Chondrocyte (in vitro differentiated cells): ENCODE data around the gene MYL4. TPM values are rescaled to one million over a fixed set of nuclear protein-coding genes. Genes with fewer than 3 reads are reported as not detected.

Experiments used
- DNase-seq: peaks from one replicate; pipeline ENCODE4 v3.0.0; 2021; ENCODE audit warnings: mixed read lengths, low spot score
- H3K27ac Mint-ChIP-seq: one replicate; pipeline ENCODE4 v1.8.0; 2021; ENCODE audit warnings: mild to moderate bottlenecking, moderate library complexity, mixed read lengths; ENCODE audit not compliant: unreplicated experiment
- H3K27me3 Mint-ChIP-seq: 2 replicates; pipeline ENCODE4 v1.8.0; 2021; ENCODE audit warnings: low read depth, mixed read lengths
- H3K36me3 Mint-ChIP-seq: 2 replicates; pipeline ENCODE4 v1.8.0; 2021; ENCODE audit warnings: low read depth, mixed read lengths
- H3K4me1 Mint-ChIP-seq: 2 replicates; pipeline ENCODE4 v1.8.0; 2021; ENCODE audit warnings: low read depth, mild to moderate bottlenecking, mixed read lengths
- H3K4me3 Mint-ChIP-seq: one replicate; pipeline ENCODE4 v1.8.0; 2021; ENCODE audit warnings: mild to moderate bottlenecking, moderate library complexity, mixed read lengths; ENCODE audit not compliant: unreplicated experiment
- H3K9me3 Mint-ChIP-seq: 2 replicates; pipeline ENCODE4 v1.8.0; 2021; ENCODE audit warnings: low read depth, mixed read lengths
- CTCF ChIP-seq: fragments of 200-600 bp; sonication (generic); IDR thresholded peaks from 2 replicates; pipeline ENCODE4 v1.5.0; 2021; ENCODE audit warnings: antibody characterized with exemption, mild to moderate bottlenecking, moderate library complexity
- total RNA-seq: library from RNA; stranded (reverse); gene quantifications from 3 replicates; pipeline ENCODE4 v1.2.1, GENCODE V29; 2021

MYL4 gene
- total RNA-seq, 1 donor from 2014 or later: 1.9 TPM

DNA sequence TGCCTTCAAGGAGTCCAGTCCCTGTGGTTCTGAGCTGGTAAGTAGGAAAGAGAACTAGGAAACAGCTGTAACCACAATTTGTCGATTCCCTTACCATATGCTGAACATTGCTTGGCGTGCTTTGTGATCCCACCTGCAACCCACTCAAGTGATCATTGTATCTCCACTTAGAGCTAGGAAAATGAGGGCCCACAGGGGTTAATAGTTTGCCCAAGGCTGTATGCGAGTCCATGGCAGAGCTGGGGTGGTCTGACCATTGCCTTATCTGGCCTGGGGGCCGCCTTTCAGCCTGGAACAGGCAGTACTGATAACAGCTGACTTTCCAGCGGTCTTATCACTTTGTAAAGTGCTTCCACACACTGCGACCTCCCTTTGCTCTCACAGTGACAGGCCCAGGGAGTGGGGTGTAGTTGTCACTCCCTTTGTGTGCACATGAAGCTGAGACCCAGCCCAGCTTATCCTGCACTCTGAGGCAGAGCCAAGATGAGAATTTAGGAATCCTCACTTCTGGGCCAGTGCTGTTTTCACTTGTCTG lies 9.8 kb downstream of the MYL4 start:
- no peak for DNase-seq
- peaks cover 2% of the 10 kb centered on the region for H3K9me3 Mint-ChIP-seq
- H3K27ac Mint-ChIP-seq: no peak overlapping the region
- peaks cover 7% of the 10 kb centered on the region for H3K4me1 Mint-ChIP-seq
- H3K4me3 Mint-ChIP-seq: no peak overlapping the region
- no peaks in the 10 kb centered on the region for H3K27me3 Mint-ChIP-seq
- no peak for TF ChIP-seq CTCF
- no peaks in the 10 kb centered on the region for H3K36me3 Mint-ChIP-seq

DNA sequence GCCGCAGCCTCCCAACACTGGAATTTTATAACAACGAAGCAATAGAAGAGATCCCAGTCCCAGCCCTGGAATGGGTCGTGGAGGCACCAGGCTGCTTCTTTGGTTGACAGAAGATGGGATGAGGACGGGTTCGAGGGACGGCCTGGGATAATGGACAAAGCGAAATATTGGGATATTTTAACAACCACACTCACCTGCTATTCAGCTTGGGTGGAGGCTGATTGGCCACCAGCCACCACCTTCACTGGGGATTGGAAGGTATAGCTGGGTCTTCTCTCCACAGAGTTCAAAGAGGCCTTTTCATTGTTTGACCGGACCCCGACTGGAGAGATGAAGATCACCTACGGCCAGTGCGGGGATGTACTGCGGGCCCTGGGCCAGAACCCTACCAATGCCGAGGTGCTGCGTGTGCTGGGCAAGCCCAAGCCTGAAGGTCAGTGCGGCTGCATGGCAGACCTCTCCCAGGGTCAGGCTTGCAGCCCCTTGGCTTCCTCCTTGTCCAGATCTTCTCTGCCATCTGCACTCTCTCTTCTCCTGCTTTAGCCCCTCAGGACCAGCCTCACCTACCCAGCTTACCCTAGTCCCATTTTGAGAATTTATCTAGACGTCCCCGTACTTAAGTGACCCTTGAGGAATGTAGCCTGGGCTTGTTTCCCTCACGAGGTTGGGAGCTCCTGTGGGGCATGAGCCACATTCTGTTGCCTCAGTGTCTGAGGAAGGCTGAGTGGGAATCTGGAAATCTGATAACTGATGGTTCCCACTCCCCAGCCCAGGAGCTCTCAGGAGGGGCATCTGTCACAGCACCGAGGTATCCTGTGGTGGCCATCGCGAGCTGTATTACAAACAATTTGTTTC lies 10.7 kb downstream of the MYL4 start:
- TF ChIP-seq CTCF: no peak
- no peak for DNase-seq
- H3K27ac Mint-ChIP-seq: no peak overlapping the region
- H3K4me1 Mint-ChIP-seq: peaks cover 15% of the 10 kb centered on the region
- no peaks in the 10 kb centered on the region for H3K36me3 Mint-ChIP-seq
- peaks cover 5% of the 10 kb centered on the region for H3K9me3 Mint-ChIP-seq
- H3K4me3 Mint-ChIP-seq: no peak overlapping the region
- no peaks in the 10 kb centered on the region for H3K27me3 Mint-ChIP-seq

DNA sequence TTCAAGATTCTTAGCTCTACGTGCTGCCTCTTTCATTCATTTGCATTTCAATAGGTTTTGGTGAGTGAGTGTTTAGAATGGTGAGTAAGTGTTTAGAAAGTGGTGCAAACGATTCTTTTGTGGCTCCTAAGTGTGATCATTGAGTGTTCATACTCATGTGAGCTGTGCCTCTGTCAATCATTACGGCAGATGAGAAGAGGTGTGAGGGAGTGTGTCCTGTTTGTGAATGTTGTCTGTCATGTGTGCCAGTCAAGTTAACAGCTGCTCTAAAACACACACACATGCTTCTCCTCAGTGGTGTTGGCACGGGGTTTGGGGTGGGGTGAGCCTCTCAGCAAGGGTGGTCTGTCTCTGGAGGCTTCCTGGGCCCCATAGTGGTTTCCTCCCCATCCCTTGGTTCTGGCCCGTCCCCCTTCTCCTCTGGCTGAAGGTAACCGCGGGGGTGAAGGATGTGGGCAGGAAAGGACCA lies 11.4 kb downstream of the MYL4 start:
- Mint-ChIP-seq H3K36me3 (no peaks in the 10 kb centered on the region), H3K4me3 (no peak overlapping the region), H3K4me1 (peaks cover 23% of the 10 kb centered on the region), H3K9me3 (peaks cover 5% of the 10 kb centered on the region), H3K27ac (no peak overlapping the region), H3K27me3 (no peaks in the 10 kb centered on the region)
- no peak for TF ChIP-seq CTCF
- no peak for DNase-seq

- Mint-ChIP-seq H3K9me3 (peaks cover 5% of the 10 kb centered on the region), H3K36me3 (no peaks in the 10 kb centered on the region), H3K4me1 (peaks cover 28% of the 10 kb centered on the region), H3K4me3 (no peak overlapping the region), H3K27me3 (no peaks in the 10 kb centered on the region), H3K27ac (no peak overlapping the region)
- no peak for TF ChIP-seq CTCF
- DNase-seq: no peak
Observed at GRCh38 chr17:47221154-47221553, 12.0 kb downstream of the MYL4 start.

- no peak for DNase-seq
- H3K9me3 Mint-ChIP-seq: peaks cover 5% of the 10 kb centered on the region
- no peaks in the 10 kb centered on the region for H3K27me3 Mint-ChIP-seq
- H3K4me1 Mint-ChIP-seq: peaks cover 31% of the 10 kb centered on the region
- TF ChIP-seq CTCF: no peak
- H3K4me3 Mint-ChIP-seq: no peak overlapping the region
- no peaks in the 10 kb centered on the region for H3K36me3 Mint-ChIP-seq
- H3K27ac Mint-ChIP-seq: no peak overlapping the region
Observed at GRCh38 chr17:47222047-47222446, 12.9 kb downstream of the MYL4 start.
